ENCODE results near the gene ITGA2.

The ITGA2 gene

GRCh38 chr5:52989781-52990527 is 802 bp downstream of the ITGA2 start:
- no peak for DNase-seq

- no peak for DNase-seq
These were observed 1.4 kb downstream of the ITGA2 start for GRCh38 chr5:52990528-52990925.

GRCh38 chr5:52993367-52993766 is 4.2 kb downstream of the ITGA2 start:
- no peak for DNase-seq

- no peak for DNase-seq
These were observed 5.1 kb downstream of the ITGA2 start for GRCh38 chr5:52994266-52994665.

- DNase-seq: no peak
These were observed 5.9 kb downstream of the ITGA2 start for GRCh38 chr5:52995095-52995494.

GRCh38 chr5:52995914-52996313 is 6.8 kb downstream of the ITGA2 start:
- DNase-seq: no peak

- DNase-seq: no peak
These were observed 7.8 kb downstream of the ITGA2 start for GRCh38 chr5:52996979-52997378.

- DNase-seq: no peak
These were observed 8.3 kb downstream of the ITGA2 start for GRCh38 chr5:52997424-52997823.

- DNase-seq: no peak
These were observed 9.6 kb downstream of the ITGA2 start for GRCh38 chr5:52998552-52999313.

GRCh38 chr5:52999344-52999949 is 10.3 kb downstream of the ITGA2 start:
- no peak for DNase-seq

GRCh38 chr5:53001541-53001940 is 12.4 kb downstream of the ITGA2 start:
- DNase-seq: no peak

- DNase-seq: no peak
These were observed 13.3 kb downstream of the ITGA2 start for GRCh38 chr5:53002491-53002890.

- DNase-seq: no peak
These were observed 14.0 kb downstream of the ITGA2 start for GRCh38 chr5:53003144-53003543.

GRCh38 chr5:53006911-53007890 is 18.0 kb downstream of the ITGA2 start:
- no peak for DNase-seq

- DNase-seq: no peak
These were observed 19.6 kb downstream of the ITGA2 start for GRCh38 chr5:53008751-53009150.

GRCh38 chr5:53009816-53010215 is 20.7 kb downstream of the ITGA2 start:
- DNase-seq: no peak

- no peak for DNase-seq
These were observed 21.7 kb downstream of the ITGA2 start for GRCh38 chr5:53010814-53011213.

- no peak for DNase-seq
These were observed 22.1 kb downstream of the ITGA2 start for GRCh38 chr5:53011233-53011632.

GRCh38 chr5:53013857-53014256 is 24.7 kb downstream of the ITGA2 start:
- DNase-seq: no peak

GRCh38 chr5:53017383-53017782 is 28.2 kb downstream of the ITGA2 start:
- no peak for DNase-seq

- DNase-seq: no peak
These were observed 28.7 kb downstream of the ITGA2 start for GRCh38 chr5:53017794-53018391.

GRCh38 chr5:53019320-53019719 is 30.2 kb downstream of the ITGA2 start:
- DNase-seq: no peak
